Activated naive CD8-positive, alpha-beta T cell treated with anti-CD3 and anti-CD28 coated beads, Interleukin-2, amount 10 ng/mL, durations not matched to agents 7 days and 5 days (primary cell): ENCODE data around the gene MOGAT3. TPM values are rescaled to one million over a fixed set of nuclear protein-coding genes. Genes with fewer than 3 reads are reported as not detected.

Experiments used
- ATAC-seq: fragments of 150-1000 bp; cut with Tn5 transposase; one replicate; pipeline ENCODE4 v1.10.0; 2021; ENCODE audit warnings: low read depth, moderate library complexity
- POLR2A ChIA-PET: fragments of 350-600 bp; sonication (Branson Sonifier 250); formaldehyde crosslinking; loops from one replicate; lab custom pipeline; 2021; ENCODE audit warnings: antibody characterized with exemption; lab: Charles Lee
- DNase-seq: peaks from one replicate; pipeline ENCODE4 v3.0.0; 2021
- H3K27ac Mint-ChIP-seq: one replicate; pipeline ENCODE4 v1.8.0; 2022; ENCODE audit warnings: mild to moderate bottlenecking, mixed read lengths
- H3K27me3 Mint-ChIP-seq: one replicate; pipeline ENCODE4 v1.8.0; 2022; ENCODE audit warnings: mild to moderate bottlenecking, moderate library complexity, mixed read lengths
- H3K36me3 Mint-ChIP-seq: one replicate; pipeline ENCODE4 v1.8.0; 2021; ENCODE audit warnings: mild to moderate bottlenecking, mixed read lengths
- H3K4me1 Mint-ChIP-seq: one replicate; pipeline ENCODE4 v1.8.0; 2021; ENCODE audit warnings: mixed read lengths
- H3K4me3 Mint-ChIP-seq: one replicate; pipeline ENCODE4 v1.8.0; 2022; ENCODE audit warnings: mild to moderate bottlenecking, moderate library complexity, mixed read lengths
- H3K9me3 Mint-ChIP-seq: one replicate; pipeline ENCODE4 v1.8.0; 2021; ENCODE audit warnings: mixed read lengths
- total RNA-seq, 2 experiments: library from RNA; stranded (reverse); gene quantifications; one replicate each; pipeline ENCODE4 v1.2.3, GENCODE V29; 2021

Gene MOGAT3
- total RNA-seq, 2 experiments from 2014 or later = not detected

- Mint-ChIP-seq H3K4me3 (no peak overlapping the region), H3K4me1 (peaks cover 10% of the 10 kb centered on the region), H3K36me3 (peaks cover 1% of the 10 kb centered on the region), H3K27ac (no peak overlapping the region), H3K27me3 (no peaks in the 10 kb centered on the region), H3K9me3 (no peaks in the 10 kb centered on the region)
- POLR2A ChIA-PET = no interaction called here
- ATAC-seq (no peak), DNase-seq (no peak)
Measured at GRCh38 chr7:101239191-101239950, 38.5 kb upstream of the MOGAT3 start.

- DNase-seq (no peak), ATAC-seq (no peak)
- no peaks in the 10 kb centered on the region for H3K27me3 Mint-ChIP-seq
- no peaks in the 10 kb centered on the region for H3K9me3 Mint-ChIP-seq
- POLR2A ChIA-PET = no interaction called here
- peaks cover 1% of the 10 kb centered on the region for H3K36me3 Mint-ChIP-seq
- no peak overlapping the region for H3K4me3 Mint-ChIP-seq
- H3K4me1 Mint-ChIP-seq = peaks cover 6% of the 10 kb centered on the region
- no peak overlapping the region for H3K27ac Mint-ChIP-seq
Measured at GRCh38 chr7:101238226-101239182, 37.7 kb upstream of the MOGAT3 start.

GRCh38 chr7:101237206-101238067, 36.6 kb upstream of the MOGAT3 start, which contains the start of gene CLDN15:
Gene CLDN15, minus strand, starts transcription at chr7:101237802. Its CDS starts 221 bp downstream, at chr7:101237581.
- Mint-ChIP-seq H3K9me3 (no peaks in the 10 kb centered on the region), H3K27me3 (no peaks in the 10 kb centered on the region), H3K4me3 (no peak within 1 kb of the TSS), H3K4me1 (peaks cover 1% of the 10 kb centered on the region), H3K27ac (peak within 1 kb of the TSS; percentile 73), H3K36me3 (peaks cover 1% of the 10 kb centered on the region)
- no peak for ATAC-seq
- no peak for DNase-seq
- POLR2A ChIA-PET = no interaction called here

GRCh38 chr7:101236292-101236835, 35.5 kb upstream of the MOGAT3 start:
- POLR2A ChIA-PET = no interaction called here
- Mint-ChIP-seq H3K4me3 (no peak overlapping the region), H3K4me1 (peaks cover 1% of the 10 kb centered on the region), H3K27me3 (no peaks in the 10 kb centered on the region), H3K36me3 (peaks cover 1% of the 10 kb centered on the region), H3K9me3 (no peaks in the 10 kb centered on the region), H3K27ac (no peak overlapping the region)
- no peak for DNase-seq
- ATAC-seq = no peak

GRCh38 chr7:101235522-101235921, 34.7 kb upstream of the MOGAT3 start:
- Mint-ChIP-seq H3K9me3 (no peaks in the 10 kb centered on the region), H3K36me3 (peaks cover 2% of the 10 kb centered on the region)
- POLR2A ChIA-PET = no interaction called here

GRCh38 chr7:101235050-101235449, 34.2 kb upstream of the MOGAT3 start:
- Mint-ChIP-seq H3K36me3 (peaks cover 3% of the 10 kb centered on the region), H3K27ac (no peak overlapping the region), H3K9me3 (no peaks in the 10 kb centered on the region), H3K4me3 (no peak overlapping the region), H3K4me1 (peaks cover 1% of the 10 kb centered on the region), H3K27me3 (no peaks in the 10 kb centered on the region)
- DNase-seq = no peak
- ATAC-seq = no peak
- POLR2A ChIA-PET = no interaction called here

More at GRCh38 chr7:101235522-101235921, 34.7 kb upstream of the MOGAT3 start:
- no peak for DNase-seq
- Mint-ChIP-seq H3K27me3 (no peaks in the 10 kb centered on the region), H3K27ac (no peak overlapping the region), H3K4me3 (no peak overlapping the region), H3K4me1 (peaks cover 1% of the 10 kb centered on the region)
- no peak for ATAC-seq

GRCh38 chr7:101234636-101235035, 33.8 kb upstream of the MOGAT3 start:
- no peak for DNase-seq
- no peak for ATAC-seq
- H3K27me3 Mint-ChIP-seq = no peaks in the 10 kb centered on the region
- POLR2A ChIA-PET = no interaction called here
- H3K9me3 Mint-ChIP-seq = no peaks in the 10 kb centered on the region
- H3K27ac Mint-ChIP-seq = no peak overlapping the region
- H3K36me3 Mint-ChIP-seq = peaks cover 3% of the 10 kb centered on the region
- H3K4me3 Mint-ChIP-seq = no peak overlapping the region
- H3K4me1 Mint-ChIP-seq = peaks cover 1% of the 10 kb centered on the region

- H3K9me3 Mint-ChIP-seq = no peaks in the 10 kb centered on the region
Measured at GRCh38 chr7:101233907-101234547, 33.2 kb upstream of the MOGAT3 start.

GRCh38 chr7:101232141-101232850, 31.5 kb upstream of the MOGAT3 start:
- Mint-ChIP-seq H3K4me3 (no peak overlapping the region), H3K27ac (no peak overlapping the region), H3K36me3 (peaks cover 6% of the 10 kb centered on the region), H3K27me3 (no peaks in the 10 kb centered on the region), H3K9me3 (no peaks in the 10 kb centered on the region), H3K4me1 (no peaks in the 10 kb centered on the region)
- DNase-seq (no peak), ATAC-seq (no peak)
- POLR2A ChIA-PET = no interaction called here

More at GRCh38 chr7:101233907-101234547, 33.2 kb upstream of the MOGAT3 start:
- Mint-ChIP-seq H3K36me3 (peaks cover 4% of the 10 kb centered on the region), H3K27me3 (no peaks in the 10 kb centered on the region), H3K4me3 (no peak overlapping the region), H3K4me1 (peaks cover 1% of the 10 kb centered on the region), H3K27ac (no peak overlapping the region)
- ATAC-seq = no peak
- POLR2A ChIA-PET = no interaction called here
- DNase-seq = no peak

GRCh38 chr7:101231644-101232043, 30.8 kb upstream of the MOGAT3 start:
- H3K4me3 Mint-ChIP-seq = no peak overlapping the region
- no peaks in the 10 kb centered on the region for H3K9me3 Mint-ChIP-seq
- no peak overlapping the region for H3K27ac Mint-ChIP-seq
- no peak for ATAC-seq
- no peaks in the 10 kb centered on the region for H3K4me1 Mint-ChIP-seq
- no peaks in the 10 kb centered on the region for H3K27me3 Mint-ChIP-seq
- peaks cover 6% of the 10 kb centered on the region for H3K36me3 Mint-ChIP-seq
- DNase-seq = no peak
- POLR2A ChIA-PET = no interaction called here

GRCh38 chr7:101226721-101227120, 25.9 kb upstream of the MOGAT3 start:
- DNase-seq (no peak), ATAC-seq (no peak)
- Mint-ChIP-seq H3K36me3 (peaks cover 23% of the 10 kb centered on the region), H3K4me3 (no peak overlapping the region), H3K9me3 (no peaks in the 10 kb centered on the region), H3K27me3 (no peaks in the 10 kb centered on the region), H3K27ac (no peak overlapping the region), H3K4me1 (peaks cover 1% of the 10 kb centered on the region)
- POLR2A ChIA-PET = interaction anchor here (1.8 kb wide), 1 partner anchor 9 kb away, joined by 8 read pairs; the partner anchor contains the start of genes PLOD3 and ZNHIT1

GRCh38 chr7:101225650-101226049, 24.8 kb upstream of the MOGAT3 start:
- H3K27ac Mint-ChIP-seq = no peak overlapping the region
- no peak for DNase-seq
- ATAC-seq = no peak
- no peaks in the 10 kb centered on the region for H3K9me3 Mint-ChIP-seq
- H3K27me3 Mint-ChIP-seq = no peaks in the 10 kb centered on the region
- H3K4me1 Mint-ChIP-seq = peaks cover 2% of the 10 kb centered on the region
- POLR2A ChIA-PET = interaction anchor here (0.6 to 1.8 kb wide), 3 partner anchors 8 to 79 kb away, joined by 3 to 8 read pairs (median 5); partner anchors contain the start of genes PLOD3 and ZNHIT1
- H3K36me3 Mint-ChIP-seq = peaks cover 22% of the 10 kb centered on the region
- H3K4me3 Mint-ChIP-seq = no peak overlapping the region
